HepG2 (cell line): Measurements from ENCODE around the gene TBCCD1. TPM values are rescaled to one million over a fixed set of nuclear protein-coding genes. Genes with fewer than 3 reads are reported as not detected.

Experiments
- GZF1 ChIP-seq: sonication (generic); formaldehyde crosslinking; IDR thresholded peaks from 2 replicates; pipeline ENCODE4 v1.5.1; 2020; ENCODE audit warnings: mild to moderate bottlenecking, missing genetic modification reagents
- HOXD1 ChIP-seq: sonication (generic); formaldehyde crosslinking; IDR thresholded peaks from 2 replicates; pipeline ENCODE4 v1.5.0; 2020; ENCODE audit warnings: missing genetic modification reagents
- MIXL1 ChIP-seq: IDR thresholded peaks from 2 replicates; pipeline ENCODE4 v1.6.1; 2016
- PRPF4 ChIP-seq: fragments of 200-400 bp; formaldehyde crosslinking; IDR thresholded peaks from 2 replicates; pipeline ENCODE4 v1.6.1; 2016; ENCODE audit warnings: low read length, low read depth; ENCODE audit not compliant: poor library complexity, severe bottlenecking
- PTBP1 ChIP-seq: fragments of 200-400 bp; formaldehyde crosslinking; IDR thresholded peaks from 2 replicates; pipeline ENCODE4 v1.6.1; 2018; ENCODE audit warnings: low read length, low read depth; ENCODE audit not compliant: poor library complexity, severe bottlenecking
- ZFP36L1 ChIP-seq: sonication (generic); formaldehyde crosslinking; IDR thresholded peaks from 2 replicates; pipeline ENCODE4 v1.8.0; 2022; ENCODE audit warnings: mild to moderate bottlenecking, missing genetic modification reagents, moderate library complexity
- ZNF296 ChIP-seq: sonication (generic); formaldehyde crosslinking; conservative IDR thresholded peaks from 2 replicates; pipeline ENCODE4 v1.5.0; 2020; ENCODE audit warnings: mild to moderate bottlenecking, missing genetic modification reagents
- ZNF775 ChIP-seq: sonication (generic); formaldehyde crosslinking; IDR thresholded peaks from 2 replicates; pipeline ENCODE4 v1.4.0; 2020; ENCODE audit warnings: missing genetic modification reagents, mild to moderate bottlenecking, moderate library complexity, borderline replicate concordance
- ZNF790 ChIP-seq: sonication (generic); formaldehyde crosslinking; IDR thresholded peaks from 2 replicates; pipeline ENCODE4 v1.8.0; 2022; ENCODE audit warnings: missing genetic modification reagents, mild to moderate bottlenecking, borderline replicate concordance
- ZNF816 ChIP-seq: sonication (generic); formaldehyde crosslinking; IDR thresholded peaks from 2 replicates; pipeline ENCODE4 v1.8.0; 2022; ENCODE audit warnings: missing genetic modification reagents, mild to moderate bottlenecking, borderline replicate concordance
- polyA plus RNA-seq, 8 experiments: library from polyadenylated mRNA; depleted of rRNA in 3 of 8; stranded (reverse) in 7 of 8; unstranded in 1 of 8; fragments of >200 nt; fragmentation: Illumina TruSeq in 4 of 8; extraction: Trizol in 4 of 8; gene quantifications; 2 replicates each; pipeline versions ENCODE4 v1.2.1 to v1.2.3, GENCODE V29; 2011 to 2016; ENCODE audit warnings: low read depth in 4 of 8, missing spikeins in 1 of 8, mixed read lengths in 1 of 8; ENCODE audit not compliant: insufficient read depth in 1 of 8
- total RNA-seq, 5 experiments: library from RNA; depleted of rRNA; stranded (reverse); fragments of >200 nt; fragmentation: Illumina TruSeq; extraction: Trizol; gene quantifications; 2 replicates each; pipeline ENCODE4 v1.2.3, GENCODE V29; 2016; ENCODE audit warnings: low read depth in 1 of 5
- TF ChIP-seq, protein P1 (sequence below): sonication (generic); formaldehyde crosslinking; IDR thresholded peaks from 2 replicates; pipeline ENCODE4 v1.4.0; 2020; ENCODE audit warnings: missing genetic modification reagents
- TF ChIP-seq, protein P2 (sequence below): sonication (generic); formaldehyde crosslinking; IDR thresholded peaks from 2 replicates; pipeline ENCODE4 v1.4.0; 2020; ENCODE audit warnings: mild to moderate bottlenecking, missing genetic modification reagents
- TF ChIP-seq, protein P3 (sequence below): sonication (generic); formaldehyde crosslinking; IDR thresholded peaks from 2 replicates; pipeline ENCODE4 v1.8.1; 2022; ENCODE audit warnings: mild to moderate bottlenecking, missing genetic modification reagents

The TBCCD1 gene
- total and polyA plus RNA-seq, 2 of the 13 experiments (the other 11 are each of a cell fraction or from before 2014, with no cell fraction given) = 13.6 to 16.2 TPM

DNA sequence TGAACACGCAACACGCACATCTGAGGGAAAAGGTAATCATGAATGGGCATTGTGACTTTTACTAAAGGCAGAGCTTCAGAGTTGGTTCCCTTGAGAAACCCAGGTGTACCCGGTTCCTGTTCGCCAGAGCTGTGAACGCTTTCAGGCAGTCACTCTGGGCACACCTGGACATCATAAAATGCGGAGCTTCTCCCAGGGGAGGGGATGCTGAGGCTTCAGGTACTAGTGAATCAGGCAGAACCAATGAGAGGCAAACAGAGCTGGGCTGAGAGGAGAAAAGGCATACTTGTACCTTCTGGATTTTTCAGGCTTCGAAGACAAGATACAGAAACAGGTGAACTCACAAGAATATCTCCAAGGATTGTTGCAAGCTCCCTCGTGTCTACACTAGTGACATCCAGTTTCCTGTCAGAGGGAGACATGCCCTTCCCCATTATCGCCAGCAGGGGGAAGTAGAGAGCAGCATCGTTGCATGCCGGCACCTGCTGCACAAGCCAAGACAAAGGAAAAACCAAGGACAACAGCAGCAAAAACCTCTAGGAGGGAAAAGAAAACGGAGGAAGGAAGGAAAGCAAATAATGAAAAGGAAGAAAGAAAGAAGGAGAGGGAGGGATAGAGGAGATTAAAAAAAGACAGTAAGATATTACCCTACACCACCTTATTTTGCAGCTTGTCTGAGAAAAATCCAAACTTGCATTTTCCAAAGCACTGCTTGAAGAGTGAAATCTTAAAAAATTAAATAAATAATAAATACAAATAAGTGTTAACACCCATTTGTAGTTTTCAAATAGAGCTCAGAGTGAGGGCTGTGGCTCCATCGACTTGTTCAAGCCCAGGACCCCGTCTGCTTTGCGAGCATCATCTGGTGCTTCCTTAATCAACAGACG, 47.7 kb upstream of the TBCCD1 start (continued):
- peak; percentile 77; the same call in 1 of the 2 replicates for TF ChIP-seq ZFP36L1 (CRISPR knock-in tag)
- no peak for TF ChIP-seq PTBP1
- TF ChIP-seq GZF1 (CRISPR knock-in tag) = no peak
- TF ChIP-seq, protein P1, sequence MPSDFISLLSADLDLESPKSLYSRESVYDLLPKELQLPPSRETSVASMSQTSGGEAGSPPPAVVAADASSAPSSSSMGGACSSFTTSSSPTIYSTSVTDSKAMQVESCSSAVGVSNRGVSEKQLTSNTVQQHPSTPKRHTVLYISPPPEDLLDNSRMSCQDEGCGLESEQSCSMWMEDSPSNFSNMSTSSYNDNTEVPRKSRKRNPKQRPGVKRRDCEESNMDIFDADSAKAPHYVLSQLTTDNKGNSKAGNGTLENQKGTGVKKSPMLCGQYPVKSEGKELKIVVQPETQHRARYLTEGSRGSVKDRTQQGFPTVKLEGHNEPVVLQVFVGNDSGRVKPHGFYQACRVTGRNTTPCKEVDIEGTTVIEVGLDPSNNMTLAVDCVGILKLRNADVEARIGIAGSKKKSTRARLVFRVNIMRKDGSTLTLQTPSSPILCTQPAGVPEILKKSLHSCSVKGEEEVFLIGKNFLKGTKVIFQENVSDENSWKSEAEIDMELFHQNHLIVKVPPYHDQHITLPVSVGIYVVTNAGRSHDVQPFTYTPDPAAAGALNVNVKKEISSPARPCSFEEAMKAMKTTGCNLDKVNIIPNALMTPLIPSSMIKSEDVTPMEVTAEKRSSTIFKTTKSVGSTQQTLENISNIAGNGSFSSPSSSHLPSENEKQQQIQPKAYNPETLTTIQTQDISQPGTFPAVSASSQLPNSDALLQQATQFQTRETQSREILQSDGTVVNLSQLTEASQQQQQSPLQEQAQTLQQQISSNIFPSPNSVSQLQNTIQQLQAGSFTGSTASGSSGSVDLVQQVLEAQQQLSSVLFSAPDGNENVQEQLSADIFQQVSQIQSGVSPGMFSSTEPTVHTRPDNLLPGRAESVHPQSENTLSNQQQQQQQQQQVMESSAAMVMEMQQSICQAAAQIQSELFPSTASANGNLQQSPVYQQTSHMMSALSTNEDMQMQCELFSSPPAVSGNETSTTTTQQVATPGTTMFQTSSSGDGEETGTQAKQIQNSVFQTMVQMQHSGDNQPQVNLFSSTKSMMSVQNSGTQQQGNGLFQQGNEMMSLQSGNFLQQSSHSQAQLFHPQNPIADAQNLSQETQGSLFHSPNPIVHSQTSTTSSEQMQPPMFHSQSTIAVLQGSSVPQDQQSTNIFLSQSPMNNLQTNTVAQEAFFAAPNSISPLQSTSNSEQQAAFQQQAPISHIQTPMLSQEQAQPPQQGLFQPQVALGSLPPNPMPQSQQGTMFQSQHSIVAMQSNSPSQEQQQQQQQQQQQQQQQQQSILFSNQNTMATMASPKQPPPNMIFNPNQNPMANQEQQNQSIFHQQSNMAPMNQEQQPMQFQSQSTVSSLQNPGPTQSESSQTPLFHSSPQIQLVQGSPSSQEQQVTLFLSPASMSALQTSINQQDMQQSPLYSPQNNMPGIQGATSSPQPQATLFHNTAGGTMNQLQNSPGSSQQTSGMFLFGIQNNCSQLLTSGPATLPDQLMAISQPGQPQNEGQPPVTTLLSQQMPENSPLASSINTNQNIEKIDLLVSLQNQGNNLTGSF = no peak
- no peak for TF ChIP-seq PRPF4
- 0 out of 2 replicates have a peak, but pooled peaks have one; percentile 29 for TF ChIP-seq MIXL1 (CRISPR knock-in tag)
- no peak for TF ChIP-seq HOXD1
- peak; percentile 68; the same call in 1 of the 2 replicates for TF ChIP-seq ZNF775 (CRISPR knock-in tag)
- no peak; the same call in 1 of the 2 replicates for TF ChIP-seq ZNF816 (CRISPR knock-in tag)
- TF ChIP-seq, protein P2, sequence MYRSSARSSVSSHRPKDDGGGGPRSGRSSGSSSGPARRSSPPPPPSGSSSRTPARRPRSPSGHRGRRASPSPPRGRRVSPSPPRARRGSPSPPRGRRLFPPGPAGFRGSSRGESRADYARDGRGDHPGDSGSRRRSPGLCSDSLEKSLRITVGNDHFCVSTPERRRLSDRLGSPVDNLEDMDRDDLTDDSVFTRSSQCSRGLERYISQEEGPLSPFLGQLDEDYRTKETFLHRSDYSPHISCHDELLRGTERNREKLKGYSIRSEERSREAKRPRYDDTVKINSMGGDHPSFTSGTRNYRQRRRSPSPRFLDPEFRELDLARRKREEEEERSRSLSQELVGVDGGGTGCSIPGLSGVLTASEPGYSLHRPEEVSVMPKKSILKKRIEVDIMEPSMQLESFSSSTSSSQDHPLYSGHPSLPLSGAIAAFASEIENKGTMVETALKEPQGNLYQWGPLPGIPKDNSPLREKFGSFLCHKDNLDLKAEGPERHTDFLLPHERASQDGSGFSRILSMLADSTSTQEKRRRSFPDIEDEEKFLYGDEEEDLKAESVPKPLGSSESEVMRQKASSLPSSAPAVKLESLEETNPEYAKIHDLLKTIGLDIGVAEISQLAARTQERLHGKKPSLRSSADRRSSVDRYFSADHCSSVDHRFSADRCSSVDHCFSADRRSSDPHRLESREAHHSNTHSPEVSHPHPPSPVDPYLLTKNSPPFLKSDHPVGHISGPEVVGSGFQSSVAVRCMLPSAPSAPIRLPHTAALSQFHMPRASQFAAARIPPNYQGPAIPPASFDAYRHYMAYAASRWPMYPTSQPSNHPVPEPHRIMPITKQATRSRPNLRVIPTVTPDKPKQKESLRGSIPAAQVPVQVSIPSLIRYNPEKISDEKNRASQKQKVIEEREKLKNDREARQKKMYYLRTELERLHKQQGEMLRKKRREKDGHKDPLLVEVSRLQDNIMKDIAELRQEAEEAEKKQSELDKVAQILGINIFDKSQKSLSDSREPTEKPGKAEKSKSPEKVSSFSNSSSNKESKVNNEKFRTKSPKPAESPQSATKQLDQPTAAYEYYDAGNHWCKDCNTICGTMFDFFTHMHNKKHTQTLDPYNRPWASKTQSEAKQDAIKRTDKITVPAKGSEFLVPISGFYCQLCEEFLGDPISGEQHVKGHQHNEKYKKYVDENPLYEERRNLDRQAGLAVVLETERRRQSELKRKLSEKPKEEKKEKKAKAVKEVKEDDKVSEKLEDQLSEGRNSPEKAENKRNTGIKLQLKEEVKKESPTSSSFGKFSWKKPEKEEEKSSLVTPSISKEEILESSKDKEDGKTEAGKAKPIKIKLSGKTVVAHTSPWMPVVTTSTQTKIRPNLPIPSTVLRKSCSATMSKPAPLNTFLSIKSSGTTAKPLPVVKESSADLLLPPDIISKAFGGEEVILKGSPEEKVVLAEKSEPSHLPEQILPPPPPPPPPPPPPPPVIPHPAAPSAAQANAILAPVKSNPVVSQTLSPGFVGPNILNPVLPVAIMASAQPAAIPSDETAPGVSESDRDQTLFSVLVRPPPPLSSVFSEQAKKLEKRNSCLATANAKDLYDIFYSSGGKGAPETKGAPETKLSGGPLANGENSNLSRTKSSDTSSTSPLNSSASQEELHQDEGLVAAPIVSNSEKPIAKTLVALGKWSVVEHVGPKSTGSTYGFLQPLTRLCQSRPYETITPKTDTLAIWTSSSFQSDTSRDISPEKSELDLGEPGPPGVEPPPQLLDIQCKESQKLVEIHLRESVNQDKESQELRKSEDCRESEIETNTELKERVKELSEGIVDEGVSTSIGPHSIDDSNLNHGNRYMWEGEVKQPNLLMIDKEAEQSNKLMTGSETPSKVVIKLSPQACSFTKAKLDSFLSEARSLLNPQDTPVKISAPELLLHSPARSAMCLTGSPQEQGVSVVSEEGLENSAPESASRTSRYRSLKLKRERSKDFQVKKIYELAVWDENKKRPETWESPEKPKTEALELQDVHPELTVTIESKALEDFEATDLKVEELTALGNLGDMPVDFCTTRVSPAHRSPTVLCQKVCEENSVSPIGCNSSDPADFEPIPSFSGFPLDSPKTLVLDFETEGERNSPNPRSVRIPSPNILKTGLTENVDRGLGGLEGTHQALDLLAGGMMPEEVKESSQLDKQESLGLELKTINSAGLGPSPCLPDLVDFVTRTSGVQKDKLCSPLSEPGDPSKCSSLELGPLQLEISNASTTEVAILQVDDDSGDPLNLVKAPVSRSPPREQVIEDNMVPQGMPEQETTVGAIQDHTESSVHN (CRISPR knock-in tag) = peak; percentile 96
- TF ChIP-seq ZNF790 (CRISPR knock-in tag) = peak; percentile 11; the same call in 1 of the 2 replicates
- TF ChIP-seq, protein P3, sequence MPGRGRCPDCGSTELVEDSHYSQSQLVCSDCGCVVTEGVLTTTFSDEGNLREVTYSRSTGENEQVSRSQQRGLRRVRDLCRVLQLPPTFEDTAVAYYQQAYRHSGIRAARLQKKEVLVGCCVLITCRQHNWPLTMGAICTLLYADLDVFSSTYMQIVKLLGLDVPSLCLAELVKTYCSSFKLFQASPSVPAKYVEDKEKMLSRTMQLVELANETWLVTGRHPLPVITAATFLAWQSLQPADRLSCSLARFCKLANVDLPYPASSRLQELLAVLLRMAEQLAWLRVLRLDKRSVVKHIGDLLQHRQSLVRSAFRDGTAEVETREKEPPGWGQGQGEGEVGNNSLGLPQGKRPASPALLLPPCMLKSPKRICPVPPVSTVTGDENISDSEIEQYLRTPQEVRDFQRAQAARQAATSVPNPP (CRISPR knock-in tag) = peak; percentile 82
- no peak for TF ChIP-seq ZNF296 (CRISPR knock-in tag)
